A673 (cell line): ENCODE data around the gene LRP1B.

ENCODE experiments used
- CTCF ChIP-seq: fragments of 300-800, 200-600 bp; sonication (generic); conservative IDR thresholded peaks from 2 replicates; pipeline ENCODE4 v1.5.1; 2017; ENCODE audit warnings: low read depth, mild to moderate bottlenecking, antibody characterized with exemption, low read length, moderate library complexity, mixed read lengths
- EZH2 ChIP-seq: fragments of 200-600 bp; sonication (generic); IDR thresholded peaks from 2 replicates; pipeline ENCODE4 v1.6.1; 2017; ENCODE audit warnings: borderline replicate concordance, low read depth, mild to moderate bottlenecking, mixed read lengths, antibody characterized with exemption, low read length; ENCODE audit not compliant: poor library complexity, severe bottlenecking

- no peak for TF ChIP-seq EZH2
- no peak for TF ChIP-seq CTCF
Observed at GRCh38 chr2:142176941-142177340, 46.1 kb upstream of the LRP1B start.
